ENCODE data around the gene KCNAB2.

- no peak for TF ChIP-seq POLR2A (IDR thresholded peaks at IDR 0.05)
- no peak for TF ChIP-seq CTCF (IDR thresholded peaks at IDR 0.05)
Observed at GRCh38 chr1:6049419-6049818, 3.7 kb downstream of the KCNAB2 start.
